HepG2 (cell line): ENCODE results near the gene SLC16A3. TPM values are rescaled to one million over a fixed set of nuclear protein-coding genes. Genes with fewer than 3 reads are reported as not detected.

Experiments used
- ATF3 ChIP-seq: sonication (generic); formaldehyde crosslinking; IDR thresholded peaks from 2 replicates; pipeline ENCODE4 v1.4.0; 2020; ENCODE audit warnings: missing genetic modification reagents
- FOXA1 ChIP-seq, 2 experiments: fragments of 450-650 bp in 1 of 2; sonication (generic) in 1 of 2; formaldehyde crosslinking in 1 of 2; IDR thresholded peaks; 2 replicates each; pipeline versions ENCODE4 v1.4.0 to v1.6.1; 2016 to 2020; ENCODE audit warnings: missing genetic modification reagents in 1 of 2
- FOXP1 ChIP-seq, 2 experiments: fragments of 450-650 bp in 1 of 2; IDR thresholded peaks; 2 replicates each; pipeline ENCODE4 v1.6.1; 2017 to 2018; ENCODE audit warnings: antibody characterized with exemption in 1 of 2
- HOXA5 ChIP-seq: sonication (generic); formaldehyde crosslinking; IDR thresholded peaks from 2 replicates; pipeline ENCODE4 v1.4.0; 2020; ENCODE audit warnings: missing genetic modification reagents
- IRF9 ChIP-seq: sonication (generic); formaldehyde crosslinking; IDR thresholded peaks from 2 replicates; pipeline ENCODE4 v1.8.0; 2022; ENCODE audit warnings: missing genetic modification reagents, mild to moderate bottlenecking, borderline replicate concordance
- JUND ChIP-seq: sonication (generic); formaldehyde crosslinking; IDR thresholded peaks from 2 replicates; pipeline ENCODE4 v1.8.0; 2022; ENCODE audit warnings: mild to moderate bottlenecking, missing genetic modification reagents
- RBM39 ChIP-seq: fragments of 200-400 bp; formaldehyde crosslinking; IDR thresholded peaks from one replicate; pipeline ENCODE4 v1.6.1; 2018; ENCODE audit warnings: antibody characterized with exemption, mild to moderate bottlenecking, low read depth, low read length; ENCODE audit not compliant: poor library complexity, severe bottlenecking
- SP2 ChIP-seq: sonication (generic); formaldehyde crosslinking; IDR thresholded peaks from 2 replicates; pipeline ENCODE4 v1.5.1; 2020; ENCODE audit warnings: mild to moderate bottlenecking, missing genetic modification reagents
- U2AF1 ChIP-seq: fragments of 200-400 bp; formaldehyde crosslinking; optimal IDR thresholded peaks from 2 replicates; pipeline ENCODE3; 2017; ENCODE audit warnings: mild to moderate bottlenecking, low read depth, low read length
- ZNF12 ChIP-seq: sonication (generic); formaldehyde crosslinking; IDR thresholded peaks from 2 replicates; pipeline ENCODE4 v1.5.0; 2020; ENCODE audit warnings: missing genetic modification reagents
- ZNF143 ChIP-seq: sonication (generic); formaldehyde crosslinking; IDR thresholded peaks from 2 replicates; pipeline ENCODE4 v1.4.0; 2020; ENCODE audit warnings: missing genetic modification reagents
- ZNF280D ChIP-seq: sonication (generic); formaldehyde crosslinking; IDR thresholded peaks from 2 replicates; pipeline ENCODE4 v1.5.1; 2020; ENCODE audit warnings: mild to moderate bottlenecking, missing genetic modification reagents
- ZNF616 ChIP-seq: sonication (generic); formaldehyde crosslinking; IDR thresholded peaks from 2 replicates; pipeline ENCODE4 v1.5.0; 2020; ENCODE audit warnings: low read depth, mild to moderate bottlenecking, missing genetic modification reagents
- ZNF710 ChIP-seq: sonication (generic); formaldehyde crosslinking; IDR thresholded peaks from 2 replicates; pipeline ENCODE4 v1.5.0; 2020; ENCODE audit warnings: mild to moderate bottlenecking, missing genetic modification reagents, borderline replicate concordance
- polyA plus RNA-seq, 8 experiments: library from polyadenylated mRNA; depleted of rRNA in 3 of 8; stranded (reverse) in 7 of 8; unstranded in 1 of 8; fragments of >200 nt; fragmentation: Illumina TruSeq in 4 of 8; extraction: Trizol in 4 of 8; gene quantifications; 2 replicates each; pipeline versions ENCODE4 v1.2.1 to v1.2.3, GENCODE V29; 2011 to 2016; ENCODE audit warnings: low read depth in 4 of 8, missing spikeins in 1 of 8, mixed read lengths in 1 of 8; ENCODE audit not compliant: insufficient read depth in 1 of 8
- total RNA-seq, 5 experiments: library from RNA; depleted of rRNA; stranded (reverse); fragments of >200 nt; fragmentation: Illumina TruSeq; extraction: Trizol; gene quantifications; 2 replicates each; pipeline ENCODE4 v1.2.3, GENCODE V29; 2016; ENCODE audit warnings: low read depth in 1 of 5
- TF ChIP-seq, protein P1 (sequence below): sonication (generic); formaldehyde crosslinking; conservative IDR thresholded peaks from 2 replicates; pipeline ENCODE4 v1.8.0; 2022; ENCODE audit warnings: mild to moderate bottlenecking, moderate library complexity, missing genetic modification reagents
- TF ChIP-seq, protein P2 (sequence below): sonication (generic); formaldehyde crosslinking; IDR thresholded peaks from 2 replicates; pipeline ENCODE4 v1.5.1; 2020; ENCODE audit warnings: mild to moderate bottlenecking, missing genetic modification reagents, moderate library complexity

SLC16A3 gene
- total and polyA plus RNA-seq, 2 of the 13 experiments (the other 11 are each of a cell fraction or from before 2014, with no cell fraction given) = 242 to 349 TPM

DNA sequence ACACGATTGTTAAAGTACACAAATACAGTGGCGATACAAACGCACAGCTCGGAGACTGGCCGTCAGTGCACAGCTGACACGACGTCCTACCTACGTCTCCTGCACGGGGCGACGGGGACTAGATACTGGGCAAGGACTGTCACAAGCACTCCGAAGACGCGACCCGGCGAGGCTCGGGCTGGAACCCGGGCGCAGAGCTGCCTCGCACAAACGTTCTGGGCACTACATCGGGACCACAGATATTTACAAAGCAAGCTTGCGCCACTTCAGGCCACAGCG, 13.8 kb downstream of the SLC16A3 start (continued):
- TF ChIP-seq ZNF616 (CRISPR knock-in tag) (no peak), FOXA1 (IDR thresholded peaks at IDR 0.05) (no peak), FOXA1 (CRISPR knock-in tag; IDR thresholded peaks at IDR 0.05) (peak; percentile 1; the same call in 1 of the 2 replicates), U2AF1 (peak; percentile 94), ATF3 (CRISPR knock-in tag) (no peak), IRF9 (CRISPR knock-in tag) (no peak), HOXA5 (CRISPR knock-in tag) (no peak), ZNF12 (CRISPR knock-in tag) (0 out of 2 replicates have a peak, but pooled peaks have one; percentile 6), FOXP1 (IDR thresholded peaks at IDR 0.05) (no peak), FOXP1 (CRISPR knock-in tag; IDR thresholded peaks at IDR 0.05) (no peak), ZNF710 (peak; percentile 38; the same call in 1 of the 2 replicates), ZNF143 (CRISPR knock-in tag) (no peak), JUND (no peak), SP2 (CRISPR knock-in tag) (no peak), RBM39 (no peak), ZNF280D (CRISPR knock-in tag) (no peak)
- TF ChIP-seq, protein P1, sequence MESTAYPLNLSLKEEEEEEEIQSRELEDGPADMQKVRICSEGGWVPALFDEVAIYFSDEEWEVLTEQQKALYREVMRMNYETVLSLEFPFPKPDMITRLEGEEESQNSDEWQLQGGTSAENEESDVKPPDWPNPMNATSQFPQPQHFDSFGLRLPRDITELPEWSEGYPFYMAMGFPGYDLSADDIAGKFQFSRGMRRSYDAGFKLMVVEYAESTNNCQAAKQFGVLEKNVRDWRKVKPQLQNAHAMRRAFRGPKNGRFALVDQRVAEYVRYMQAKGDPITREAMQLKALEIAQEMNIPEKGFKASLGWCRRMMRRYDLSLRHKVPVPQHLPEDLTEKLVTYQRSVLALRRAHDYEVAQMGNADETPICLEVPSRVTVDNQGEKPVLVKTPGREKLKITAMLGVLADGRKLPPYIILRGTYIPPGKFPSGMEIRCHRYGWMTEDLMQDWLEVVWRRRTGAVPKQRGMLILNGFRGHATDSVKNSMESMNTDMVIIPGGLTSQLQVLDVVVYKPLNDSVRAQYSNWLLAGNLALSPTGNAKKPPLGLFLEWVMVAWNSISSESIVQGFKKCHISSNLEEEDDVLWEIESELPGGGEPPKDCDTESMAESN (CRISPR knock-in tag) = no peak
- TF ChIP-seq, protein P2, sequence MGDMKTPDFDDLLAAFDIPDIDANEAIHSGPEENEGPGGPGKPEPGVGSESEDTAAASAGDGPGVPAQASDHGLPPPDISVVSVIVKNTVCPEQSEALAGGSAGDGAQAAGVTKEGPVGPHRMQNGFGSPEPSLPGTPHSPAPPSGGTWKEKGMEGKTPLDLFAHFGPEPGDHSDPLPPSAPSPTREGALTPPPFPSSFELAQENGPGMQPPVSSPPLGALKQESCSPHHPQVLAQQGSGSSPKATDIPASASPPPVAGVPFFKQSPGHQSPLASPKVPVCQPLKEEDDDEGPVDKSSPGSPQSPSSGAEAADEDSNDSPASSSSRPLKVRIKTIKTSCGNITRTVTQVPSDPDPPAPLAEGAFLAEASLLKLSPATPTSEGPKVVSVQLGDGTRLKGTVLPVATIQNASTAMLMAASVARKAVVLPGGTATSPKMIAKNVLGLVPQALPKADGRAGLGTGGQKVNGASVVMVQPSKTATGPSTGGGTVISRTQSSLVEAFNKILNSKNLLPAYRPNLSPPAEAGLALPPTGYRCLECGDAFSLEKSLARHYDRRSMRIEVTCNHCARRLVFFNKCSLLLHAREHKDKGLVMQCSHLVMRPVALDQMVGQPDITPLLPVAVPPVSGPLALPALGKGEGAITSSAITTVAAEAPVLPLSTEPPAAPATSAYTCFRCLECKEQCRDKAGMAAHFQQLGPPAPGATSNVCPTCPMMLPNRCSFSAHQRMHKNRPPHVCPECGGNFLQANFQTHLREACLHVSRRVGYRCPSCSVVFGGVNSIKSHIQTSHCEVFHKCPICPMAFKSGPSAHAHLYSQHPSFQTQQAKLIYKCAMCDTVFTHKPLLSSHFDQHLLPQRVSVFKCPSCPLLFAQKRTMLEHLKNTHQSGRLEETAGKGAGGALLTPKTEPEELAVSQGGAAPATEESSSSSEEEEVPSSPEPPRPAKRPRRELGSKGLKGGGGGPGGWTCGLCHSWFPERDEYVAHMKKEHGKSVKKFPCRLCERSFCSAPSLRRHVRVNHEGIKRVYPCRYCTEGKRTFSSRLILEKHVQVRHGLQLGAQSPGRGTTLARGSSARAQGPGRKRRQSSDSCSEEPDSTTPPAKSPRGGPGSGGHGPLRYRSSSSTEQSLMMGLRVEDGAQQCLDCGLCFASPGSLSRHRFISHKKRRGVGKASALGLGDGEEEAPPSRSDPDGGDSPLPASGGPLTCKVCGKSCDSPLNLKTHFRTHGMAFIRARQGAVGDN (CRISPR knock-in tag) = peak; percentile 63; the same call in 1 of the 2 replicates
